ENCODE data around the gene PLPP6. TPM values are rescaled to one million over a fixed set of nuclear protein-coding genes. Genes with fewer than 3 reads are reported as not detected.

Gene PLPP6
- polyA plus RNA-seq, 1 donor from 2014 or later, result 26.3 TPM

DNA sequence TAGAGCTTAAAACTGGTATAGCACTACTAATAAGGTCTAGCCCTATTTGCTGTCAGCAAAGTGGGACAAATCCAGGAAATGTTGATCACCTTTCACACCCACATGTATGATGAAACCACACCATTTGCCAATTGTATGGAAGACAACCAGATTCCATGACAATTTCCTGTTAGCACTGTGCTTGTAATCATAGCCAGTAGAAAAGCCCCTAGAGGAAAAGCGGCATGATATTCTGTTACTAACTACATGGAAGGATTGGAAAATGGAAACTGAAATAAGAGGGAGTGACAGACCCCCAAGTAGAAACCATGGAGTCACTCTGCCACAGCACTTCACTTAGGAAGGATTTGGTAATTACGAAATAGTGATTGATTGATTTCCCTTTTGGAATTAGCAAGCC, 3.3 kb downstream of the PLPP6 start:
- Histone ChIP-seq H3F3A (ENCODE audit: insufficient read depth, low read length, poor library complexity, severe bottlenecking) (no peaks in the 10 kb centered on the region), H3K9me2 (ENCODE audit: insufficient read depth, low read length) (no peaks in the 10 kb centered on the region), H2AFZ (ENCODE audit: low read depth, low read length) (no peak overlapping the region), H3K27me3 (ENCODE audit: insufficient read depth, low read depth, low read length) (no peaks in the 10 kb centered on the region), H4K20me1 (ENCODE audit: insufficient read depth) (no peaks in the 10 kb centered on the region), H3K9me3 (ENCODE audit: low read length) (no peaks in the 10 kb centered on the region), H3K4me2 (ENCODE audit: low read length) (peak overlapping the region; percentile 94), H3K79me2 (replicated peaks; ENCODE audit: insufficient read depth, low read length) (no peaks in the 10 kb centered on the region), H3K9ac (ENCODE audit: low read length) (no peak overlapping the region), H3K36me3 (ENCODE audit: insufficient read depth, low read length) (no peaks in the 10 kb centered on the region), H3K27ac (ENCODE audit: low read length) (no peak overlapping the region), H3K4me3 (ENCODE audit: low read length) (peak overlapping the region; percentile 98)
- TF ChIP-seq, protein P1, sequence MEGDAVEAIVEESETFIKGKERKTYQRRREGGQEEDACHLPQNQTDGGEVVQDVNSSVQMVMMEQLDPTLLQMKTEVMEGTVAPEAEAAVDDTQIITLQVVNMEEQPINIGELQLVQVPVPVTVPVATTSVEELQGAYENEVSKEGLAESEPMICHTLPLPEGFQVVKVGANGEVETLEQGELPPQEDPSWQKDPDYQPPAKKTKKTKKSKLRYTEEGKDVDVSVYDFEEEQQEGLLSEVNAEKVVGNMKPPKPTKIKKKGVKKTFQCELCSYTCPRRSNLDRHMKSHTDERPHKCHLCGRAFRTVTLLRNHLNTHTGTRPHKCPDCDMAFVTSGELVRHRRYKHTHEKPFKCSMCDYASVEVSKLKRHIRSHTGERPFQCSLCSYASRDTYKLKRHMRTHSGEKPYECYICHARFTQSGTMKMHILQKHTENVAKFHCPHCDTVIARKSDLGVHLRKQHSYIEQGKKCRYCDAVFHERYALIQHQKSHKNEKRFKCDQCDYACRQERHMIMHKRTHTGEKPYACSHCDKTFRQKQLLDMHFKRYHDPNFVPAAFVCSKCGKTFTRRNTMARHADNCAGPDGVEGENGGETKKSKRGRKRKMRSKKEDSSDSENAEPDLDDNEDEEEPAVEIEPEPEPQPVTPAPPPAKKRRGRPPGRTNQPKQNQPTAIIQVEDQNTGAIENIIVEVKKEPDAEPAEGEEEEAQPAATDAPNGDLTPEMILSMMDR (IDR thresholded peaks at IDR 0.05; ENCODE audit: poor library complexity, severe bottlenecking), result no peak
- TF ChIP-seq, protein P2, sequence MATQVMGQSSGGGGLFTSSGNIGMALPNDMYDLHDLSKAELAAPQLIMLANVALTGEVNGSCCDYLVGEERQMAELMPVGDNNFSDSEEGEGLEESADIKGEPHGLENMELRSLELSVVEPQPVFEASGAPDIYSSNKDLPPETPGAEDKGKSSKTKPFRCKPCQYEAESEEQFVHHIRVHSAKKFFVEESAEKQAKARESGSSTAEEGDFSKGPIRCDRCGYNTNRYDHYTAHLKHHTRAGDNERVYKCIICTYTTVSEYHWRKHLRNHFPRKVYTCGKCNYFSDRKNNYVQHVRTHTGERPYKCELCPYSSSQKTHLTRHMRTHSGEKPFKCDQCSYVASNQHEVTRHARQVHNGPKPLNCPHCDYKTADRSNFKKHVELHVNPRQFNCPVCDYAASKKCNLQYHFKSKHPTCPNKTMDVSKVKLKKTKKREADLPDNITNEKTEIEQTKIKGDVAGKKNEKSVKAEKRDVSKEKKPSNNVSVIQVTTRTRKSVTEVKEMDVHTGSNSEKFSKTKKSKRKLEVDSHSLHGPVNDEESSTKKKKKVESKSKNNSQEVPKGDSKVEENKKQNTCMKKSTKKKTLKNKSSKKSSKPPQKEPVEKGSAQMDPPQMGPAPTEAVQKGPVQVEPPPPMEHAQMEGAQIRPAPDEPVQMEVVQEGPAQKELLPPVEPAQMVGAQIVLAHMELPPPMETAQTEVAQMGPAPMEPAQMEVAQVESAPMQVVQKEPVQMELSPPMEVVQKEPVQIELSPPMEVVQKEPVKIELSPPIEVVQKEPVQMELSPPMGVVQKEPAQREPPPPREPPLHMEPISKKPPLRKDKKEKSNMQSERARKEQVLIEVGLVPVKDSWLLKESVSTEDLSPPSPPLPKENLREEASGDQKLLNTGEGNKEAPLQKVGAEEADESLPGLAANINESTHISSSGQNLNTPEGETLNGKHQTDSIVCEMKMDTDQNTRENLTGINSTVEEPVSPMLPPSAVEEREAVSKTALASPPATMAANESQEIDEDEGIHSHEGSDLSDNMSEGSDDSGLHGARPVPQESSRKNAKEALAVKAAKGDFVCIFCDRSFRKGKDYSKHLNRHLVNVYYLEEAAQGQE (IDR thresholded peaks at IDR 0.05; ENCODE audit: borderline replicate concordance), result no peak
- no peak for TF ChIP-seq POLR2AphosphoS5 (IDR thresholded peaks at IDR 0.05)
- TF ChIP-seq TAF1 (IDR thresholded peaks at IDR 0.05; ENCODE audit: low read depth), result no peak
- TF ChIP-seq MXI1 (conservative IDR thresholded peaks at IDR 0.05; ENCODE audit: poor library complexity, severe bottlenecking), result no peak
- TF ChIP-seq EZH2 (IDR thresholded peaks at IDR 0.05; ENCODE audit: borderline replicate concordance, insufficient read depth, low read length, poor library complexity, severe bottlenecking), result no peak
- no peak for TF ChIP-seq SMC3 (conservative IDR thresholded peaks at IDR 0.05; ENCODE audit: poor library complexity)
- no peak for TF ChIP-seq EP300 (conservative IDR thresholded peaks at IDR 0.05; ENCODE audit: poor library complexity, severe bottlenecking)
- TF ChIP-seq RAD21 (conservative IDR thresholded peaks at IDR 0.05), result no peak

DNA sequence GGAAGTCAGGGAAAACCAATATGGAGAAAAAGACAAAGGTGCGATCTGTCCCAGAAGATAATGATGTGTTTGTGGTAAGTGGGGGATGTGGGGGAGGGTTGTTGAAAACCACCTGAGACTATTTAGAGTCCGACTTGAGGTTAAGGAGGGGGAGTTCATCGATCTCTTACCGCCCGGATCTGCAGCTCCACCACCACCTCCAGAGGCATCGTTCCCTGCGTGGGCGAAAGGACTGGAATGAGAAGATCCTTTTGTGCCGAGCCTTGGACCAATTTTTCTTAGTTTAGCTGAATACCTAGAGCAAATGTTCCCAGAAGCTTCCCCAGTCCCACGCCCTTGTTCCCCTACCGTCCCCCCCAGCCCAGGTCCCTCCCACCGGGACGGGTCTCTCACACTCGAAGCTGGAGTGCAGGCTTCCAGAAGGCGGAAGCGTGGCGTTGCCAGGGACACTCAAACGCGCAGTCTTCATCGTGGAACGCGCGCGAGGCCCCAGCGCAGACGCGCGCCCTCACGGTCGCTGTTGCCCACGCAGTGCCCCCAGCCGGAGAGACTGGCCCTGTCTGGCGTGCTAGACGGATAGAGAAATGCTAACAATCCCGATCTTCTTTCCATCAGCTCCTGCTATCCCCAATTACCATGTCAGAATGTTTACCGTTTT, 4.1 kb downstream of the PLPP6 start, which contains the start of gene SPATA6L:
SPATA6L (minus strand) TSS at position 439 of the 658 bp plus-strand sequence; CDS start at position 209, 230 bp downstream.
- Histone ChIP-seq H2AFZ (ENCODE audit: low read depth, low read length) (no peak within 1 kb of the TSS), H3K27me3 (ENCODE audit: insufficient read depth, low read depth, low read length) (no peaks in the 10 kb centered on the region), H3K27ac (ENCODE audit: low read length) (no peak within 1 kb of the TSS), H3K9me3 (ENCODE audit: low read length) (no peaks in the 10 kb centered on the region), H3K4me3 (ENCODE audit: low read length) (peak within 1 kb of the TSS; percentile 98), H3K4me2 (ENCODE audit: low read length) (peak within 1 kb of the TSS; percentile 94), H3K36me3 (ENCODE audit: insufficient read depth, low read length) (no peaks in the 10 kb centered on the region), H3K79me2 (replicated peaks; ENCODE audit: insufficient read depth, low read length) (no peaks in the 10 kb centered on the region), H3K9me2 (ENCODE audit: insufficient read depth, low read length) (no peaks in the 10 kb centered on the region), H3K9ac (ENCODE audit: low read length) (no peak within 1 kb of the TSS), H3F3A (ENCODE audit: insufficient read depth, low read length, poor library complexity, severe bottlenecking) (no peaks in the 10 kb centered on the region), H4K20me1 (ENCODE audit: insufficient read depth) (no peaks in the 10 kb centered on the region)
- TF ChIP-seq SMC3 (conservative IDR thresholded peaks at IDR 0.05; ENCODE audit: poor library complexity), result no peak
- TF ChIP-seq, protein P2 (IDR thresholded peaks at IDR 0.05; ENCODE audit: borderline replicate concordance), result no peak
- no peak for TF ChIP-seq TAF1 (IDR thresholded peaks at IDR 0.05; ENCODE audit: low read depth)
- TF ChIP-seq POLR2AphosphoS5 (IDR thresholded peaks at IDR 0.05), result no peak
- no peak for TF ChIP-seq EP300 (conservative IDR thresholded peaks at IDR 0.05; ENCODE audit: poor library complexity, severe bottlenecking)
- TF ChIP-seq RAD21 (conservative IDR thresholded peaks at IDR 0.05), result no peak
- no peak for TF ChIP-seq EZH2 (IDR thresholded peaks at IDR 0.05; ENCODE audit: borderline replicate concordance, insufficient read depth, low read length, poor library complexity, severe bottlenecking)
- no peak for TF ChIP-seq MXI1 (conservative IDR thresholded peaks at IDR 0.05; ENCODE audit: poor library complexity, severe bottlenecking)
- TF ChIP-seq, protein P1 (IDR thresholded peaks at IDR 0.05; ENCODE audit: poor library complexity, severe bottlenecking), result no peak
